GM18508 (cell line): Measurements from ENCODE around the gene ISG20L2.

Experiments
- ATAC-seq: cut with Tn5 transposase; IDR thresholded peaks from one replicate; pipeline ENCODE4 v1.9.1; 2021; ENCODE audit warnings: moderate number of reproducible peaks; ENCODE audit not compliant: insufficient read depth, unreplicated experiment

The ISG20L2 gene

GRCh38 chr1:156742801-156743200 lies 14.2 kb upstream of the ISG20L2 start:
- no peak for ATAC-seq

GRCh38 chr1:156742017-156742416 lies 13.5 kb upstream of the ISG20L2 start:
- ATAC-seq = no peak

GRCh38 chr1:156741481-156741983 lies 13.0 kb upstream of the ISG20L2 start:
- ATAC-seq = no peak

DNA sequence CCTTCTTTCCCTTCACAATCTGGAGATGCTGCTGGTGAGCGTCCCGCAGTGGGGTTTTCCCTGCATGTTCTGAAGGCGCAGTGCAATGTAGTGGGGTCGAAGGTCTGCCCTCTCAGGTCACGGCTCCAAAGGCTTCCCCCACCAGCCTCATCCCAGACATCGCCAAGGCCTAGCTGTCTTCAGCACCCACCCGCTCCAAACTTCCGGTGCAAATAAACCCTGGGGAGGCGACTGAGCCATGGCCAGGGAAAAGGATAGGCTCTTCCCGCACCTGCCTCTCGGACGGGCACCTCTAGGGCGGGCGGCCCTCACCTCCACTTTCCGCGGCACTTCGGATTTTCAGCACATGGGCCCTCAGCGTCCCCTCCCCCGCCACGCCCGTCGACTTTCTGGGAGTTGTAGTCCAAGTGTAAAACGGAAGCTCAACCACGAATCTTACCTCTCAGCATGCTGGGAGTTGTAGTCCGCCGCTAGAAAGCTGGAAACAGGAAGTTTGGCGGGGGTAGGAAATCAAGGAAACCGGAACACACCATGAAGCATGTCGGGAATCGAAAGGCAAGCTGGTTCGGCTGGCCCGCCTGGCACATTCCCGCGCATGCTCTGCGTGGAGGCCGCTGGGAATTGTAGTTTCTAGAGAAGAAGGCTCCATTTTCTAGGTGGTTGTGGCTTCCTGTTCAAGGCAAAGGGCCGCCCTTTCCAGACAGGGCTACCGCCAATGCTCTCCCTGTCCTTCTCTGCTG lies 12.3 kb upstream of the ISG20L2 start, which contains the start of gene MRPL24:
Gene MRPL24, minus strand, starts transcription at position 348 of the 740 bp plus-strand sequence. CDS start 2,384 bp downstream, outside the sequence.
- ATAC-seq = peak; percentile 59

DNA sequence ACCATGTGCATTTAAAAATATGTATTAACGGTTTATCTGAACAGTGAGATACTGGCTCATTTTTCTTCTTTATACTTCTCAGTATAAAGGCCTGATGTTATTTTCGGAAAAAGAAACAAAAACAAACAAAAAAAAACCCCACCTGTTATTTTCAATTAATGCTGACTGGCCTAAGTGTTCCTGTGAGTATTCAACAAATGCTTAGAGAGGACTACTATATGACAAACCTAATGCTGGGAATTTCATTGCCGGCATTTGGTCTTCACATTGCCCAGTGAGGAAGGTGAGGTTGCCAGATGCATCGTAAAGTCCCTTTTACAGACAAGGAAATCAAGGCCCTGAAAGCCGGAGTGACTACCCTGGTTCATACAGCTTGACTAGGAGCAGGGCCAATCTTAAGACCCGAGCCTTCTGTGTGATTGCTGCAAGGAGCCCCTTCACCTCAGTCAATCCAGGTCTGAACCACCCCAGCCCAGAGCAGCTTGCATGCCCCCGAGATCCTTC lies 11.7 kb upstream of the ISG20L2 start:
- peak; percentile 2 for ATAC-seq

DNA sequence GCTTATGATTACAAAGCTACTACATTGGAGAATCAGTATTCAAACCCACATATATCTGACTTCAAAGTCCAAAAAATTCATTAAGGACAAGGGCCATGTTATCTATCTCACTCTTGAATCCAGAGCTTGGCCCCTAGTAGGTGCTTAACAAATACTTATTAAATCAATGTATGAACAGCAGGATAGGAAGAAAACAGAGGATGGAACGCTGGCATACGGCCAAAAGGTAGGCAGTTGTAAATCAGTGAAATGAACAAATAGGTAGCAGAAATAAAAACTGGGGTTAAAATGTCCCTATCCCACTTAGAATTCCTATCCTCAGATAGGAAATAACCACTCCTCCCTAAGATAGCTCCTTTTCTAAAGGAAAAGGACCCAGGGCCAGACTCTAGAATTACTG lies 10.3 kb upstream of the ISG20L2 start:
- no peak for ATAC-seq

DNA sequence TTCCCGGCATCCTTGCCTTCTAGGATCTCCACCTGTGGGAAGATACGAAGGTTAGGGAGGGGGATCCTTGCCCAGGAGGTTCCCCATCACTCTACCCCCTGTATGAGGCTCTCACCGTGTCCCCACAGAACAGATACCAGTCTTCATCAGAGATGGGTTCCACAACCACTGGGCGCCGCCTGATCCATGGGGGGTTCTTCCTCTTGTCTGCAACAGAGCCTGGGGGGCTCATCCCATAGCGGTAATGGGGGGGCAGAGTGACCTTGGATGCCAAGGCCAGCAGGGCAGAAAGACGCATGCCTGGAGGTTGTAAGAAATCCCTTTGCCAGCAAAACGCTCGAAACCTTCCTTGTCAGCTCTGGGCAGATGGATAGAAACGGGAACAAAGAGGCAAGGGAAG lies 9.8 kb upstream of the ISG20L2 start:
- no peak for ATAC-seq

DNA sequence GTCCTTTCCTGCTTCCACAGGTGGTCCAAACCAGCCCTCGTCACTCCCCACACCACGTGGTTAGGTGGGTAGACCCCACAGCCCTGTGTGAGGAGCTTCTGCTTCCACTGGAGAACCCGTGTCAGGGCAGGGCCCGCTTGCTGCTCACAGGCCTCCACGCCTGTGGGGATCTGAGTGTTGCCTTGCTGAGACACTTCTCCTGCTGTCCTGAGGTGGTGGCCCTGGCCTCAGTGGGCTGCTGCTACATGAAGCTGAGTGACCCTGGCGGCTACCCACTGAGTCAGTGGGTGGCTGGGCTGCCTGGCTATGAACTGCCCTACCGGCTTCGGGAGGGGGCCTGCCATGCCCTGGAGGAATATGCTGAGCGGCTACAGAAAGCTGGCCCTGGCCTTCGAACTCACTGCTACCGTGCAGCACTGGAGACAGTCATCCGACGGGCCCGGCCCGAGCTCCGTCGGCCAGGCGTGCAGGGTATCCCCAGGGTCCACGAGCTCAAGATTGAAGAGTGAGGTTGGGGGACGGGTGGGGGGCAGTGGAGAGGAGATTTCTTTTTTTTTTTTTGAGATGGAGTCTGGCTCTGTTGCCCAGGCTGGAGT lies 5.5 kb upstream of the ISG20L2 start:
- ATAC-seq = no peak

GRCh38 chr1:156727926-156728598 lies 504 bp downstream of the ISG20L2 start, which contains the start of gene METTL25B:
Gene METTL25B, plus strand, starts transcription at chr1:156728469. Its CDS starts 636 bp downstream, at chr1:156729105.
- ATAC-seq = peak; percentile 25

DNA sequence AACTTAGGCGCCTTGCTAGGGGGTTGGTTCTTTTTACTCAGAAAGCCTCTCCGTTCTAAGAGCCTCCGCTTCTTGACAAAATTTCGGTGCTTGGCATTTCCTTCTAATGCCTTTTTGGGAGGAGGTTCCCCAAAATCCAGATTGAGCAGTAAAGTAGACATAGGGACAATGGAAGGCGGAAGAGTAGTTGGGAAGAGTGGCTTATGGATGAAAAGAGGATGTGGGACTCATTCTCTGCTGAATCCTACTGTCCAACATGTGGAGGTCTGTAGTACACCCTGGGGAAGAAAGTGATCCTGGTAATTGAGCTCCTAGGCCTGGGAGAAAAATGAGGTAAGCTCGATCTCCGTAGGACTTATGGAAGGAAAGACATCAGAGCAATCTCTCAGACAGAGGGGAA lies 1.1 kb downstream of the ISG20L2 start:
- no peak for ATAC-seq

DNA sequence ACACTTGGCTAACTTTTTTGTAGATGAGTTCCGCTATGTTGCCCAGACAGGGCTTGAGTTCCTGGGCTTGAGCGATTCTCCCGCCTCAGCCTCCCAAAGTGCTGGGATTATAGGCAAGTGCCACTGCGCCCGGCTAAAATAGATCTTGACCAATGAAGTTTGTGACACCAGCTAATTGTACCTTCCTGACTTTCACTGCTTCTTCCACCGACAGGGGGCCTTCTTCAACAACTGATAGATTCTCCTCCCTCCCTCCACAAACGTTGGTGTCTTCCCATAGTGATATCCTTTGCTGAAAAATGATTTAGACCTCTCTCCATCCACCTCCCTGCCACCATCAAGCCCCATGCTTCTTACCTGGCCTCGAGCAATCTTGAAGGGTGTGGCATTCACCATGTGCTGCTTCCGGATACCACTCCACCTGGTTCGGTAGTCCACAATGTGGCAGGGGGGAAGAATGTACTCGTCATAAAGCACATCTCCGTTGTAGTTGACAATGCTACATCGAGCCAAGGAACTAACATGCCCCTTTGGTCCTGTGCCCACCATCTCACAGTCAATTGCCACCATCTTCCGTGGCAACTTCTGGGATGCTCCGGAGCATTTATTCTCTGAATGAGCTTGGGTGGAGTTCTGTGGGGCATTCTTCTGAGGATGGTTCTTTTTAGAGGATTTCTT lies 1.9 kb downstream of the ISG20L2 start:
- no peak for ATAC-seq

- no peak for ATAC-seq
Measured at GRCh38 chr1:156725683-156726280, 2.8 kb downstream of the ISG20L2 start.

DNA sequence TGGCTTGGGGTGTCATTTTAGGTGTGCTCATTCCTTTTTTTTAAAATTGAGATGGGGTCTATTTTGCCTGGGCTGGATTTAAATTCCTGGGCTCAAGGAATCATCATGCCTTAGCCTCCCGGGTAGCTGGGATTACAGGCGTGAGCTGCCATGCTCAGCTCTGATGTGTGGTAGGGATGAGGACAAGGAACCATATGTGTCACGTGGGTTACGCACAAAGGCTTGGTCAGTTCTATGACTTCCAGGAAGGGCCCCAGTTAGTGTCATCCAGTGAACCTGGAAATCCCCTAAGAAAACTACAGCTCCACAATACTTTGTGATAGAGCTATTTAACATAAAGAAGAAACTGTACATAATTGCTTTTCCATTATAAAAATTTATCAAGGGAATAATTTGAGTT lies 7.0 kb downstream of the ISG20L2 start:
- no peak for ATAC-seq

- ATAC-seq = no peak
Measured at GRCh38 chr1:156721131-156721530, 7.4 kb downstream of the ISG20L2 start.

GRCh38 chr1:156717351-156717750 lies 11.2 kb downstream of the ISG20L2 start:
- ATAC-seq = no peak

DNA sequence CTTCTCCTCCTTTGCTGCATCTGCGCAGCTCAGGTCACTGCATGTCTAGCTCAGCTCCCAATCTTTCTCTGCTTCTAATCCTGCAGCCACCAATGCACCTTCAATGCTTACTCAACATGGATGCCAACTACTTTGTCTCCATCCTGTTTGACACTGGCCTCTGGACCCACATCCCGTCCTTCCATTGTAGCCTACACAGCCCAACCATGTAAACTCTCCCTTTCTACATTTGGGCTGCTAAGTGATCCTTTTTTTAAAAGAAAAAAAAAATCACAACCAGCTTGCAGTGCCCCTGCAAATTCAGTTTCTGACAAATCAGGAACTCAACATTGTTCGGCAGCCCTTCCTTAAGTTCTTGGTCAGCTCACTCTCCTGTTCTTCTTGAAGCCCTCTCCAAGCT lies 13.7 kb downstream of the ISG20L2 start:
- no peak for ATAC-seq

- no peak for ATAC-seq
Measured at GRCh38 chr1:156712626-156713025, 15.9 kb downstream of the ISG20L2 start.

DNA sequence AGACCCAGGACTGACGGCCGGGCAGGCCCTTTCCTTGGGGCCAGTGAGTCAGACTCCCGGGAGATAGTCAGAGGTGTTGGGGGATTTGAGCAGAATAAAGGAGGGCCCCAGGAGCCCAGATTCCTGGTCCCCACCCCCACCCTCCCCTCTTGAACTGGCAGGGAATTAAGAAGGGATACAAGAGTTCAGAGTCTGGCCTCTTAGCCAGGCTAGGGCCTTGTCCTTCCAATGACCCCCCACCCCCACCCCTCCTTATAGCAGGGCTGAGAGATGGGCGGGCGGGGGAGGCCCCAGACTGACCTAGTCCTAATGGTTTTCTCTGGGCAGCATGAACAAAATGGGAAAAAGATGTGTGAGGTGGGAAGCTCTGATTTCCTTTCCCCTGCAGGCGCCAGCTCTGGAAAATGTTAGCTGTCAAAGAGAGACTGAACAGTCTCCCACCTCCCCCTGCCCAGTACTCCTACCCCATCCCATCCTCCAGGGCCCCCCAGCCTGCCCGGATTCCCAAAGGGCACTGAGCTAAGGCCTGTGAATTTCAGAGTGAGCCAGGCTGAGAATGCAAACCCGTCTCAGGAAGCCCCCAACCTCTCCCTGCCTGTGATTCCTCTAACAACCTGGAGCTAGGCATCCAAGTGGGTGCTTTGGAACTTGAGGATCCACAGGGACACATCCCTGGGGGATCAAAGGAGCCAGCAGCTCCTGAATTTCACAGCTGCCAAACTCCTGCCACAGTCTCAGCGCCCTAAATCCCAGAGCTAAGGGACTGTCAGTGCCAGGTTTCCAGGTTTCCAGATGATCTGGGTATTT lies 17.4 kb downstream of the ISG20L2 start:
- ATAC-seq = no peak
